ENCODE measurements around the gene RAB9A.
"Not testable (repeated sequence)": the region's sequence is repeated elsewhere in the genome, so short reads cannot be mapped to it uniquely, and the experiment has no call there.

RAB9A gene

DNA sequence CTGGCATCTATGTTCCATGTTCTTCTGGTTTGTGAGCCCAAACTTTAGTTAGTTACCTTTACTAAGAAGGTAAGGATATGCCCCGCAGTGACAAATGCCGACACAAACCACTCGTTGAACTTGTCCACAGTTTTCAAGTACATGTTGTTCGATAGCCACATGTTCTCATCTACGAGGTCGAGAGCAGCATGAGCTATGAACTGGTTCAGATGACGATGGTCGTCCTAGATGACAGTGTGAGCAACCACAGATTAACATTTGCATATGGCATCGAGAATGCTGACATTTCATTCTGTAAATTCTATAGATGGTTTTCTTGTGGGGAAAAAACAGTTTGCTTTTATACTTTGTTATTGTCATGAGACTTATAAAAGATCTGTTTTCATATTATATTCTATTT, 27.5 kb downstream of the RAB9A start:
- H3K4me3 ChIP-seq (ENCODE audit: low read depth, low read length), result no peak overlapping the region
- TF ChIP-seq, protein P1, sequence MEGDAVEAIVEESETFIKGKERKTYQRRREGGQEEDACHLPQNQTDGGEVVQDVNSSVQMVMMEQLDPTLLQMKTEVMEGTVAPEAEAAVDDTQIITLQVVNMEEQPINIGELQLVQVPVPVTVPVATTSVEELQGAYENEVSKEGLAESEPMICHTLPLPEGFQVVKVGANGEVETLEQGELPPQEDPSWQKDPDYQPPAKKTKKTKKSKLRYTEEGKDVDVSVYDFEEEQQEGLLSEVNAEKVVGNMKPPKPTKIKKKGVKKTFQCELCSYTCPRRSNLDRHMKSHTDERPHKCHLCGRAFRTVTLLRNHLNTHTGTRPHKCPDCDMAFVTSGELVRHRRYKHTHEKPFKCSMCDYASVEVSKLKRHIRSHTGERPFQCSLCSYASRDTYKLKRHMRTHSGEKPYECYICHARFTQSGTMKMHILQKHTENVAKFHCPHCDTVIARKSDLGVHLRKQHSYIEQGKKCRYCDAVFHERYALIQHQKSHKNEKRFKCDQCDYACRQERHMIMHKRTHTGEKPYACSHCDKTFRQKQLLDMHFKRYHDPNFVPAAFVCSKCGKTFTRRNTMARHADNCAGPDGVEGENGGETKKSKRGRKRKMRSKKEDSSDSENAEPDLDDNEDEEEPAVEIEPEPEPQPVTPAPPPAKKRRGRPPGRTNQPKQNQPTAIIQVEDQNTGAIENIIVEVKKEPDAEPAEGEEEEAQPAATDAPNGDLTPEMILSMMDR (conservative IDR thresholded peaks at IDR 0.05; ENCODE audit: low read depth, low read length), result no peak

DNA sequence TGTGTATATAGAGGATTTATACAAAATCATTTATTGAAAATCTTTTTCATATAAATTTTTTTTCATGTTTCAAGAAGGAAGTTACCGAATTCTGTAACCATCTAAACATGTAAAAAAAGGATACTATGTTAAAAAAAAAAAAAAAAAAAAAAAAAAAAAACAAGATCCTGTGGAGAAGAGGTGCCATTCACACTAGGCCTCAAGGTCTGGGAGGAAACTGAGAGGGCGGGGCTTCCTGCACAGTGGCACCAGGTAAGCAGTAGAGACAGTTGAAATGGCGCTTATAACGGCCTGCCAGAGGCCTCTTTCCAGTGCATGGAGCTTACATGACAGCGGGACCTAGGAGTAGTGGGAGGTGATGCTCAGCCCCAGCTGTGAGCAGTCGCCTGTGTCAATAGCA, 28.0 kb downstream of the RAB9A start:
- H3K4me3 ChIP-seq (ENCODE audit: low read depth, low read length), result no peak overlapping the region
- DNase-seq (ENCODE audit: low read depth), result no peak
- TF ChIP-seq, protein P1 (conservative IDR thresholded peaks at IDR 0.05; ENCODE audit: low read depth, low read length), result no peak

More for the DNA sequence above, 27.5 kb downstream of the RAB9A start:
- no peak for DNase-seq (ENCODE audit: low read depth)

GRCh38 chrX:13717700-13718472, 29.0 kb downstream of the RAB9A start:
- TF ChIP-seq, protein P1 (conservative IDR thresholded peaks at IDR 0.05; ENCODE audit: low read depth, low read length), result no peak
- DNase-seq (ENCODE audit: low read depth), result peak; percentile 23
- no peak overlapping the region for H3K4me3 ChIP-seq (ENCODE audit: low read depth, low read length)

DNA sequence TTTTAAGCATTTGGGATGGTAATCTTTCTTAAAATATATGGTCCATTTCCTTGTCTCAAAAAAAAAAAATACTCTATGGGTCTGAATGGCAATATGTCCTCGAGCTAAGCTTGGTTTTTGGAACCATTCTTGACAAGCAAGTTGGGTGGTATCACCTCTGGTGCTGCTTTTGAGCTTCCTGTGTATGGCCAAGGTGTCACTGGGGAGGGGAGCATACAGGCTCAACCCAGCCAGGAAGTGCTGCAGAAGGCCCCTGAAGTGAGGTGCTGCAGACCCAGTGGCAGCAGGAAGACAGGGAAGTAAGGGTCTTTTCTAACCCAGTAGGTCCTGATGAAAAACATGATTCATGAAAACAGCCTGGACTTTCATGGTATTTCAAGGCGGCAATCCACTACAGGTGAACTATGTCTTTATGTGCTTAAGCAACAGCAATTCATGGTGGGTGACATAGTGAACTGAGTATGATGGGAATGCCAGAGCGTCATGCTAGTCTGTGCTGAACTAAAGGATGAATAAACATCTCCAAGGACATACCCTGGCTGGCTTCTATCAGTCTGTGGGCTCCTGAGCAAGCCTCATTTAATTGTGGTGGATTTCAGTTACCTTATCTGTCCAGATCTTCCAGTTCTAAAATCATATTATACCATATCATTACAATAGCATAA, 30.4 kb downstream of the RAB9A start:
- TF ChIP-seq, protein P1 (conservative IDR thresholded peaks at IDR 0.05; ENCODE audit: low read depth, low read length), result no peak
- no peak overlapping the region for H3K4me3 ChIP-seq (ENCODE audit: low read depth, low read length)
- peak; percentile 22 for DNase-seq (ENCODE audit: low read depth)

DNA sequence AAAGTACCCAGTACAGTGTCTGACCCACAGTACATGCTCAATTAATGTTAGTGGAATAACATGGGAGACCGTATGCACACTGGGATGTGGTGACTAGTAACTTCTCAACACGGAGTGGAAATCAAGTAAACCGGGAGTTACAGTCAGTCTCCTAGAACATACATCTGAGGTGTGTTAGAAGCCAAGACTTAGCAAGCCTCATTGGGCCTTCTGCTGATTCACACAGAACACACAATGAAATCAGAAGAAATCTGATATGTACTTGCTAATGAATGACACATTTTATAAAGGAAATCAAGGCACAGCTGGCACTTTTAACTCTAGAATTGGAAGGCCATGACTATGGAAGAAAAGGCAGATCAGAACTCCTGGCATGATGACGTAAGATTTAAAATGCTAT, 32.4 kb downstream of the RAB9A start:
- no peak for DNase-seq (ENCODE audit: low read depth)
- TF ChIP-seq, protein P1 (conservative IDR thresholded peaks at IDR 0.05; ENCODE audit: low read depth, low read length), result no peak
- no peak overlapping the region for H3K4me3 ChIP-seq (ENCODE audit: low read depth, low read length)

DNA sequence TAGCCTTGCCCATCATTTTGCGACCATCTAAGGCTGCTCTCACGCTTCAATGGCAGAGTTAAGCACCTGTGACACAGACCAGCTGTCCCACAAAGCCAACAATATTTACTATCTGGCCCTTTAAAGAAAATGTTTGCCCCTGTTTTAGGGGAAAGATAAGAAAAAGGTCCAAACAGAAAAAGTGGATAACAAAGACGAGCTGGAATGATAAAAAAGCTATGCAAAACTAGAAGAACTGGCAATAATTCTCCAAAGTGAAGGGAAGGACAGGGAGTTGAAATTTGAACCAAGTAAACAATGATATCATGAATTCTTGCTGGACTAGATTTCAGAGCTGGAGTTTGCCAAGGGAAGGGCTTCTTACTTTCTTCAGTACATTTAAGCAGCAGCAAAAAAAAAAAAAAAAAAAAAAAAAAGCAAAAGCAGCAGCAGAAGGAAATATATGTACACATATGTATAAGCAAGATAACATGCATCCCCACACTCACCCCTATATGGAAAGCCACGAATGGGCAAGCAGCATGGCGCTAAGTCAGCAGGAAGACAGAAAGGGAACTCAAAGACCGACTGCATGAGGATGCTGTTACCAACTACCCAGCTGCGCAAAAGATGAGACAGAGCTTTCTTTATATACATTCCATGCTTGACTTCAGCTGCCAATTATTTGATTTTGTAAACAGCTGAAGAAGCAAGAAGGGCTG, 33.0 kb downstream of the RAB9A start:
- TF ChIP-seq, protein P1 (conservative IDR thresholded peaks at IDR 0.05; ENCODE audit: low read depth, low read length), result no peak
- DNase-seq (ENCODE audit: low read depth), result peak; percentile 81
- no peak overlapping the region for H3K4me3 ChIP-seq (ENCODE audit: low read depth, low read length)

GRCh38 chrX:13724878-13725277, 36.0 kb downstream of the RAB9A start:
- H3K4me3 ChIP-seq (ENCODE audit: low read depth, low read length); DNase-seq (ENCODE audit: low read depth): not testable (repeated sequence)

DNA sequence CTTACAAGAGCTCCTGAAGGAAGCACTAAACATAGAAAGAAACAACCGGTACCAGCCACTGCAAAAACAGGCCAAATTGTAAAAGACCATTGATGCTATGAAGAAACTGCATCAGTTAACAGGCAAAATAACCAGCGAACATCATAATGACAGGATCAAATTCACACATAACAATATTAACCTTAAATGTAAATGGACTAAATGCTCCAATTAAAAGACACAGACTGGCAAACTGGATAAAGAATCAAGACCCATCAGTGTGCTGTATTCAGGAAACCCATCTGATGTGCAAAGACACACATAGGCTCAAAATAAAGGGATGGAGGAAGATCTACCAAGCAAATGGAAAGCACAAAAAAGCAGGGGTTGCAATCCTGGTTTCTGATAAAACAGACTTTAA, 37.7 kb downstream of the RAB9A start:
- H3K4me3 ChIP-seq (ENCODE audit: low read depth, low read length); DNase-seq (ENCODE audit: low read depth): not testable (repeated sequence)

- not testable (repeated sequence) for DNase-seq (ENCODE audit: low read depth); H3K4me3 ChIP-seq (ENCODE audit: low read depth, low read length)
Measured at GRCh38 chrX:13730523-13730922, 41.6 kb downstream of the RAB9A start.
